Stimulated activated CD8-positive, alpha-beta memory T cell treated with anti-CD3 and anti-CD28 coated beads, Interleukin-7, amount 100 ng/mL, for 4 hours (primary cell): ENCODE results near the gene MYO9B.

ENCODE experiments used
- DNase-seq, 2 donors: peaks; one replicate each; pipeline ENCODE4 v3.0.0-alpha.2; 2020; ENCODE audit warnings: low read depth in 2 of 2

The MYO9B gene

GRCh38 chr19:17211547-17212446 lies 136.2 kb downstream of the MYO9B start:
- DNase-seq, result no peak

- no peak for DNase-seq
These were observed 137.8 kb downstream of the MYO9B start for GRCh38 chr19:17213334-17213733.

- DNase-seq, result no peak
These were observed 139.0 kb downstream of the MYO9B start for GRCh38 chr19:17214508-17215126.

- DNase-seq, result peak; percentile 75 to 81
These were observed 139.8 kb downstream of the MYO9B start, which contains the start of gene USE1 for GRCh38 chr19:17215127-17215971. TSS of gene USE1 (plus strand) at chr19:17215357. CDS start at chr19:17215406, 49 bp downstream.

- DNase-seq, result no peak
These were observed 140.6 kb downstream of the MYO9B start for GRCh38 chr19:17216058-17216670.

- no peak for DNase-seq
These were observed 143.7 kb downstream of the MYO9B start for GRCh38 chr19:17219286-17219685.

GRCh38 chr19:17220207-17220758 lies 144.7 kb downstream of the MYO9B start:
- no peak for DNase-seq

GRCh38 chr19:17225053-17225452 lies 149.5 kb downstream of the MYO9B start:
- no peak for DNase-seq

- peak; percentile 94 to 97 for DNase-seq
These were observed 150.7 kb downstream of the MYO9B start, which contains the start of gene OCEL1 for GRCh38 chr19:17226002-17226933. TSS of gene OCEL1 (plus strand) at chr19:17226226. CDS start at chr19:17226248, 22 bp downstream.

- no peak for DNase-seq
These were observed 152.3 kb downstream of the MYO9B start for GRCh38 chr19:17227798-17228367.

- DNase-seq, result no peak
These were observed 154.3 kb downstream of the MYO9B start for GRCh38 chr19:17229890-17230289.

- no peak for DNase-seq
These were observed 156.7 kb downstream of the MYO9B start for GRCh38 chr19:17232258-17232657.

- peak; percentile 15 to 50 for DNase-seq
These were observed 159.3 kb downstream of the MYO9B start for GRCh38 chr19:17234911-17235299.

GRCh38 chr19:17235300-17235970 lies 159.9 kb downstream of the MYO9B start:
- DNase-seq, result peak; percentile 37 to 74

- DNase-seq, result no peak
These were observed 160.6 kb downstream of the MYO9B start for GRCh38 chr19:17235971-17236777.

- no peak for DNase-seq
These were observed 161.4 kb downstream of the MYO9B start for GRCh38 chr19:17236811-17237543.
